HG03442 (cell line): ENCODE results near the gene ITGAD.
A peak's percentile ranks its signal among the peaks of the same experiment; 100 is the strongest.

Experiments
- ATAC-seq: cut with Tn5 transposase; IDR thresholded peaks from one replicate; pipeline ENCODE4 v1.9.1; 2021; ENCODE audit warnings: mild to moderate bottlenecking, moderate library complexity; ENCODE audit not compliant: unreplicated experiment

Gene ITGAD

GRCh38 chr16:31393056-31393455 is at the start of gene ITGAD:
Gene ITGAD (plus strand): TSS chr16:31393335. CDS start chr16:31393361, 26 bp downstream.
- no peak for ATAC-seq

GRCh38 chr16:31344712-31345111 is 48.4 kb upstream of the ITGAD start:
- ATAC-seq: peak; percentile 91

GRCh38 chr16:31347445-31347844 is 45.7 kb upstream of the ITGAD start:
- ATAC-seq: no peak

GRCh38 chr16:31348579-31348978 is 44.6 kb upstream of the ITGAD start:
- no peak for ATAC-seq

GRCh38 chr16:31350275-31351005 is 42.7 kb upstream of the ITGAD start:
- ATAC-seq: no peak

- no peak for ATAC-seq
Measured at GRCh38 chr16:31351246-31351941, 41.7 kb upstream of the ITGAD start.

- no peak for ATAC-seq
Measured at GRCh38 chr16:31351942-31352325, 41.2 kb upstream of the ITGAD start.

- ATAC-seq: no peak
Measured at GRCh38 chr16:31352376-31353115, 40.6 kb upstream of the ITGAD start.

GRCh38 chr16:31354394-31355291 is 38.5 kb upstream of the ITGAD start, which contains the start of gene ITGAX:
Gene ITGAX (plus strand): TSS chr16:31355176. CDS start chr16:31355255, 79 bp downstream.
- peak; percentile 71 for ATAC-seq

- ATAC-seq: no peak
Measured at GRCh38 chr16:31355431-31356100, 37.6 kb upstream of the ITGAD start.

- no peak for ATAC-seq
Measured at GRCh38 chr16:31356566-31357323, 36.4 kb upstream of the ITGAD start.

- no peak for ATAC-seq
Measured at GRCh38 chr16:31357324-31358109, 35.6 kb upstream of the ITGAD start.

- ATAC-seq: no peak
Measured at GRCh38 chr16:31360251-31360650, 32.9 kb upstream of the ITGAD start.

GRCh38 chr16:31361201-31362110 is 31.7 kb upstream of the ITGAD start:
- no peak for ATAC-seq

- ATAC-seq: no peak
Measured at GRCh38 chr16:31362476-31363405, 30.4 kb upstream of the ITGAD start.

- no peak for ATAC-seq
Measured at GRCh38 chr16:31363721-31364120, 29.4 kb upstream of the ITGAD start.
